ENCODE data around the gene BCAP31.

BCAP31 gene

GRCh38 chrX:153672531-153673427 is 51.4 kb downstream of the BCAP31 start:
- peak overlapping the region; percentile 39 for H3K27ac ChIP-seq (ENCODE audit: low read depth, low read length)
- peak overlapping the region in 1 of 2 donors; percentile 47 for H3K4me3 ChIP-seq (ENCODE audit: low read depth in 1 of 2, low read length in 2 of 2)
- H3K27me3 ChIP-seq (ENCODE audit: control insufficient read depth in 1 of 2, insufficient read depth in 2 of 2, low read length in 2 of 2) = peaks cover 5 to 17% of the 10 kb centered on the region in 2 donors
- H3K4me1 ChIP-seq (ENCODE audit: insufficient read depth, low read length) = no peaks in the 10 kb centered on the region
- no peaks in the 10 kb centered on the region for H3K36me3 ChIP-seq (ENCODE audit: insufficient read depth, low read length)
- H3K9me3 ChIP-seq (ENCODE audit: low read length) = no peaks in the 10 kb centered on the region
- no peak overlapping the region for H3K9ac ChIP-seq (ENCODE audit: low read length)

- no peak overlapping the region for H3K9ac ChIP-seq (ENCODE audit: low read length)
- no peak overlapping the region for H3K27ac ChIP-seq (ENCODE audit: low read depth, low read length)
- H3K4me3 ChIP-seq (ENCODE audit: low read depth in 1 of 2, low read length in 2 of 2) = no peak overlapping the region
- H3K4me1 ChIP-seq (ENCODE audit: insufficient read depth, low read length) = no peaks in the 10 kb centered on the region
- peaks cover 5 to 23% of the 10 kb centered on the region in 2 donors for H3K27me3 ChIP-seq (ENCODE audit: control insufficient read depth in 1 of 2, insufficient read depth in 2 of 2, low read length in 2 of 2)
- no peaks in the 10 kb centered on the region for H3K9me3 ChIP-seq (ENCODE audit: low read length)
- no peaks in the 10 kb centered on the region for H3K36me3 ChIP-seq (ENCODE audit: insufficient read depth, low read length)
These were observed 52.3 kb downstream of the BCAP31 start for GRCh38 chrX:153671589-153672530.

GRCh38 chrX:153670748-153671588 is 53.2 kb downstream of the BCAP31 start:
- peaks cover 5 to 26% of the 10 kb centered on the region in 2 donors for H3K27me3 ChIP-seq (ENCODE audit: control insufficient read depth in 1 of 2, insufficient read depth in 2 of 2, low read length in 2 of 2)
- no peak overlapping the region for H3K4me3 ChIP-seq (ENCODE audit: low read depth in 1 of 2, low read length in 2 of 2)
- H3K9me3 ChIP-seq (ENCODE audit: low read length) = no peaks in the 10 kb centered on the region
- H3K27ac ChIP-seq (ENCODE audit: low read depth, low read length) = no peak overlapping the region
- H3K36me3 ChIP-seq (ENCODE audit: insufficient read depth, low read length) = no peaks in the 10 kb centered on the region
- H3K4me1 ChIP-seq (ENCODE audit: insufficient read depth, low read length) = no peaks in the 10 kb centered on the region
- no peak overlapping the region for H3K9ac ChIP-seq (ENCODE audit: low read length)

GRCh38 chrX:153669901-153670731 is 54.1 kb downstream of the BCAP31 start:
- no peak overlapping the region for H3K27ac ChIP-seq (ENCODE audit: low read depth, low read length)
- H3K4me3 ChIP-seq (ENCODE audit: low read depth in 1 of 2, low read length in 2 of 2) = no peak overlapping the region
- no peaks in the 10 kb centered on the region for H3K9me3 ChIP-seq (ENCODE audit: low read length)
- H3K9ac ChIP-seq (ENCODE audit: low read length) = no peak overlapping the region
- H3K36me3 ChIP-seq (ENCODE audit: insufficient read depth, low read length) = no peaks in the 10 kb centered on the region
- no peaks in the 10 kb centered on the region for H3K4me1 ChIP-seq (ENCODE audit: insufficient read depth, low read length)
- peaks cover 5 to 26% of the 10 kb centered on the region in 2 donors for H3K27me3 ChIP-seq (ENCODE audit: control insufficient read depth in 1 of 2, insufficient read depth in 2 of 2, low read length in 2 of 2)

- H3K4me1 ChIP-seq (ENCODE audit: insufficient read depth, low read length) = no peaks in the 10 kb centered on the region
- H3K27ac ChIP-seq (ENCODE audit: low read depth, low read length) = no peak overlapping the region
- no peak overlapping the region for H3K9ac ChIP-seq (ENCODE audit: low read length)
- no peaks in the 10 kb centered on the region for H3K36me3 ChIP-seq (ENCODE audit: insufficient read depth, low read length)
- no peak overlapping the region for H3K4me3 ChIP-seq (ENCODE audit: low read depth in 1 of 2, low read length in 2 of 2)
- H3K9me3 ChIP-seq (ENCODE audit: low read length) = no peaks in the 10 kb centered on the region
- peaks cover 0 to 26% of the 10 kb centered on the region in 2 donors for H3K27me3 ChIP-seq (ENCODE audit: control insufficient read depth in 1 of 2, insufficient read depth in 2 of 2, low read length in 2 of 2)
These were observed 54.9 kb downstream of the BCAP31 start for GRCh38 chrX:153669174-153669890.

GRCh38 chrX:153668423-153669173 is 55.6 kb downstream of the BCAP31 start:
- Histone ChIP-seq H3K4me3 (ENCODE audit: low read depth in 1 of 2, low read length in 2 of 2) (no peak overlapping the region), H3K36me3 (ENCODE audit: insufficient read depth, low read length) (no peaks in the 10 kb centered on the region), H3K9me3 (ENCODE audit: low read length) (no peaks in the 10 kb centered on the region), H3K27me3 (ENCODE audit: control insufficient read depth in 1 of 2, insufficient read depth in 2 of 2, low read length in 2 of 2) (peaks cover 0 to 26% of the 10 kb centered on the region in 2 donors), H3K4me1 (ENCODE audit: insufficient read depth, low read length) (no peaks in the 10 kb centered on the region), H3K9ac (ENCODE audit: low read length) (no peak overlapping the region), H3K27ac (ENCODE audit: low read depth, low read length) (peak overlapping the region; percentile 5)

GRCh38 chrX:153667956-153668396 is 56.2 kb downstream of the BCAP31 start:
- H3K27me3 ChIP-seq (ENCODE audit: control insufficient read depth in 1 of 2, insufficient read depth in 2 of 2, low read length in 2 of 2) = peaks cover 0 to 23% of the 10 kb centered on the region in 2 donors
- H3K9me3 ChIP-seq (ENCODE audit: low read length) = no peaks in the 10 kb centered on the region
- H3K27ac ChIP-seq (ENCODE audit: low read depth, low read length) = peak overlapping the region; percentile 5
- no peak overlapping the region for H3K4me3 ChIP-seq (ENCODE audit: low read depth in 1 of 2, low read length in 2 of 2)
- H3K36me3 ChIP-seq (ENCODE audit: insufficient read depth, low read length) = no peaks in the 10 kb centered on the region
- no peaks in the 10 kb centered on the region for H3K4me1 ChIP-seq (ENCODE audit: insufficient read depth, low read length)
- H3K9ac ChIP-seq (ENCODE audit: low read length) = no peak overlapping the region

GRCh38 chrX:153667281-153667955 is 56.8 kb downstream of the BCAP31 start:
- no peak overlapping the region for H3K9ac ChIP-seq (ENCODE audit: low read length)
- no peak overlapping the region for H3K4me3 ChIP-seq (ENCODE audit: low read depth in 1 of 2, low read length in 2 of 2)
- H3K4me1 ChIP-seq (ENCODE audit: insufficient read depth, low read length) = no peaks in the 10 kb centered on the region
- H3K36me3 ChIP-seq (ENCODE audit: insufficient read depth, low read length) = no peaks in the 10 kb centered on the region
- no peak overlapping the region for H3K27ac ChIP-seq (ENCODE audit: low read depth, low read length)
- H3K27me3 ChIP-seq (ENCODE audit: control insufficient read depth in 1 of 2, insufficient read depth in 2 of 2, low read length in 2 of 2) = peaks cover 0 to 22% of the 10 kb centered on the region in 2 donors
- no peaks in the 10 kb centered on the region for H3K9me3 ChIP-seq (ENCODE audit: low read length)

- no peak overlapping the region for H3K4me3 ChIP-seq (ENCODE audit: low read depth in 1 of 2, low read length in 2 of 2)
- H3K9ac ChIP-seq (ENCODE audit: low read length) = no peak overlapping the region
- H3K27ac ChIP-seq (ENCODE audit: low read depth, low read length) = no peak overlapping the region
- H3K4me1 ChIP-seq (ENCODE audit: insufficient read depth, low read length) = no peaks in the 10 kb centered on the region
- H3K9me3 ChIP-seq (ENCODE audit: low read length) = no peaks in the 10 kb centered on the region
- no peaks in the 10 kb centered on the region for H3K36me3 ChIP-seq (ENCODE audit: insufficient read depth, low read length)
- peaks cover 9 to 22% of the 10 kb centered on the region in 2 donors for H3K27me3 ChIP-seq (ENCODE audit: control insufficient read depth in 1 of 2, insufficient read depth in 2 of 2, low read length in 2 of 2)
These were observed 58.4 kb downstream of the BCAP31 start for GRCh38 chrX:153665726-153666306.
